GM23338 (cell line): ENCODE measurements around the gene INS.

Experiments
- CREB1 ChIP-seq: fragments of 250-450 bp; sonication (Bioruptor Pico); IDR thresholded peaks from 2 replicates; pipeline ENCODE4 v1.5.0; 2020; ENCODE audit warnings: low read depth, mild to moderate bottlenecking, moderate library complexity
- POLR2AphosphoS5 ChIP-seq: IDR thresholded peaks from 2 replicates; pipeline ENCODE4 v1.6.1; 2016; ENCODE audit warnings: antibody characterized with exemption, low read depth
- STAT1 ChIP-seq: IDR thresholded peaks from one replicate; pipeline ENCODE4 v1.6.1; 2016; ENCODE audit warnings: antibody characterized with exemption; ENCODE audit not compliant: unreplicated experiment

GRCh38 chr11:2205214-2205720 lies 44.3 kb upstream of the INS start:
- TF ChIP-seq STAT1 = no peak
- TF ChIP-seq POLR2AphosphoS5 = no peak
- TF ChIP-seq CREB1 (CRISPR knock-in tag) = no peak
